ENCODE results near the gene LRMDA. TPM values are rescaled to one million over a fixed set of nuclear protein-coding genes. Genes with fewer than 3 reads are reported as not detected.

Gene LRMDA
- total and polyA plus RNA-seq, 4 donors: 12.1 to 40.8 (median 21.6) TPM

DNA sequence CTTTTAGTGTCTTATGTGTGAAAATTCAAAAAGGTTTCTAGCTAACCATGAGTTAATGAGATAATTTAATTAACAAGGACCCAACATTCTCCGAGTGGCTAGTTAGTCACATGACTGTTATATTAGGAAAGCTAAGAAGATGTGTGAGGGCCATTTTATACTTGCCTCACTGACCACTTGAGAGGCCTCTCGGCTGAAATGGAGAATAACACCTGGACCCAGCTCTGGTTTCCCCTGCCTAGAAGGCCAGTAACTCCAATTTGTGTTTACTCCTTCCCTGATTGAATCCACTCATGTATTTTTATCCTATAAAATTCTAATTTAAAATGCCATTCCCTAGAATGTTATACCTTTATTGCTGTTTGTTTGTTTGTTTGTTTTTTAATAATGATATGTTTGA lies 1115.0 kb downstream of the LRMDA start:
- 72 to 85% methylated on average over 2 of the region's 2 CpGs for WGBS, 2 donors
- TF ChIP-seq, protein P1, sequence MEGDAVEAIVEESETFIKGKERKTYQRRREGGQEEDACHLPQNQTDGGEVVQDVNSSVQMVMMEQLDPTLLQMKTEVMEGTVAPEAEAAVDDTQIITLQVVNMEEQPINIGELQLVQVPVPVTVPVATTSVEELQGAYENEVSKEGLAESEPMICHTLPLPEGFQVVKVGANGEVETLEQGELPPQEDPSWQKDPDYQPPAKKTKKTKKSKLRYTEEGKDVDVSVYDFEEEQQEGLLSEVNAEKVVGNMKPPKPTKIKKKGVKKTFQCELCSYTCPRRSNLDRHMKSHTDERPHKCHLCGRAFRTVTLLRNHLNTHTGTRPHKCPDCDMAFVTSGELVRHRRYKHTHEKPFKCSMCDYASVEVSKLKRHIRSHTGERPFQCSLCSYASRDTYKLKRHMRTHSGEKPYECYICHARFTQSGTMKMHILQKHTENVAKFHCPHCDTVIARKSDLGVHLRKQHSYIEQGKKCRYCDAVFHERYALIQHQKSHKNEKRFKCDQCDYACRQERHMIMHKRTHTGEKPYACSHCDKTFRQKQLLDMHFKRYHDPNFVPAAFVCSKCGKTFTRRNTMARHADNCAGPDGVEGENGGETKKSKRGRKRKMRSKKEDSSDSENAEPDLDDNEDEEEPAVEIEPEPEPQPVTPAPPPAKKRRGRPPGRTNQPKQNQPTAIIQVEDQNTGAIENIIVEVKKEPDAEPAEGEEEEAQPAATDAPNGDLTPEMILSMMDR (IDR thresholded peaks at IDR 0.05; ENCODE audit: control extremely low read depth, extremely low read depth): no peak

DNA sequence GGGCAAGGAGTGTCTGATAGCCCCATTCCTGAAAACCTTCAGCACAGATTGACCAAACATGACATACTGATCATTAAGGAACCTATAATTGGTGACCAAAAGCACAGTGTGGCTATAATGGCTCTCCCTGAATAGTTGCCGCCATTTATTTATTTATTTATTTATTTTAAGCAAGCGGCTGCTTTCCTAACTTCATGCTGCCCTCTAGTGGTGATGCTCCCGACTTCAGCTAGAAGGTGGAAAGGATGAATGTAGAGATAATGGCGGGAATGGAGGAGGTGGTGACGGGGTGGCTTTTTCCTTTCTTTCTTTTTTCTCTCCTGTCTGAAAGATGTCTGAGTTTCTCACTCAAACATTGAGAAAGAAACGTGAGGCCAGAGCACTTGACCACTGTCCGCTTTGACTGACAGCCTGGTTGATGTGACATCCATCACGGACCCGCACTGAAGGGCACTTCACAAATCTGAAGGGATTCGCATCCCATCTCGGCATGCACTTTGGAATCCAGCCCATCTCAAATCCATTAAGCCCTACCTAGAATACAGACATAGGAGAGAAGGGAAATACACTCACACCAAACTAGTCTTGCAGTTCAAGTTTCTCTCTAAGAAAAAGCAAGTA lies 1116.0 kb downstream of the LRMDA start:
- no peaks in the 10 kb centered on the region for H3K9me3 ChIP-seq (ENCODE audit: control insufficient read depth in 4 of 4, insufficient read depth in 3 of 4, low read length in 3 of 4)
- H3K36me3 ChIP-seq (ENCODE audit: control insufficient read depth in 4 of 4, insufficient read depth in 4 of 4, low read length in 4 of 4): no peaks in the 10 kb centered on the region
- WGBS, 2 donors: 31 to 33% methylated on average over 11 of the region's 11 CpGs
- H3K4me3 ChIP-seq: no peak overlapping the region
- ATAC-seq (ENCODE audit: insufficient read depth, low FRiP score): peak; percentile 52
- no peak overlapping the region for H3K27ac ChIP-seq (ENCODE audit: low read depth in 1 of 2, low read length in 1 of 2)
- TF ChIP-seq, protein P1 (IDR thresholded peaks at IDR 0.05; ENCODE audit: control extremely low read depth, extremely low read depth): peak; percentile 70
- H3K27me3 ChIP-seq (ENCODE audit: control insufficient read depth in 3 of 3, insufficient read depth in 3 of 3, low read length in 2 of 3): no peaks in the 10 kb centered on the region
- peaks cover 0 to 52% (median 15%) of the 10 kb centered on the region in 5 donors for H3K4me1 ChIP-seq (ENCODE audit: control insufficient read depth in 5 of 5, insufficient read depth in 5 of 5, low read length in 5 of 5)
- H3K9ac ChIP-seq (ENCODE audit: insufficient read depth in 1 of 2, low read length in 2 of 2): no peak overlapping the region
- DNase-seq: peak; percentile 82 to 91 (median 90)

More for the DNA sequence above, 1115.0 kb downstream of the LRMDA start:
- no peak overlapping the region for H3K4me3 ChIP-seq
- no peaks in the 10 kb centered on the region for H3K36me3 ChIP-seq (ENCODE audit: control insufficient read depth in 4 of 4, insufficient read depth in 4 of 4, low read length in 4 of 4)
- H3K9me3 ChIP-seq (ENCODE audit: control insufficient read depth in 4 of 4, insufficient read depth in 3 of 4, low read length in 3 of 4): no peaks in the 10 kb centered on the region
- DNase-seq: no peak
- H3K4me1 ChIP-seq (ENCODE audit: control insufficient read depth in 5 of 5, insufficient read depth in 5 of 5, low read length in 5 of 5): peaks cover 0 to 43% (median 15%) of the 10 kb centered on the region in 5 donors
- no peaks in the 10 kb centered on the region for H3K27me3 ChIP-seq (ENCODE audit: control insufficient read depth in 3 of 3, insufficient read depth in 3 of 3, low read length in 2 of 3)
- H3K27ac ChIP-seq (ENCODE audit: low read depth in 1 of 2, low read length in 1 of 2): no peak overlapping the region
- no peak for ATAC-seq (ENCODE audit: insufficient read depth, low FRiP score)
- no peak overlapping the region for H3K9ac ChIP-seq (ENCODE audit: insufficient read depth in 1 of 2, low read length in 2 of 2)

DNA sequence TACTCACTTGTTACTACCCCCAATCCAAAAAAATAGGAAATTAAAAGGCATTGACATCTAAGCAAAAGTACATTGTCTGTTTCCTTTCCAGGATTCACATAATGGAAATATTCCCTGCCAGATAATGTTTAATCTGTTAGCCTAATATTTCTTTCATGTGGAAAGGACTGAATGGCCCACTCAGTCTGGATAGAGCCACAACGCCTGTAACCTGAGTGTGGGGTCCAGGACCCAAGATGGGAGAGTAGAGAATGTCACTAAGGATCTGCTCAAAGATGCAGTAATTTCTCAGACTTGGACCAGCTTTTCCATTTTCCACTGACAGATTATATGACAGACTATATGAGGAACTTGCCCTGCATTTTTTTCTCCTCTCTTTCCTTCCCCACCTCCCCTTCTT lies 1117.3 kb downstream of the LRMDA start:
- H3K27ac ChIP-seq (ENCODE audit: low read depth in 1 of 2, low read length in 1 of 2): no peak overlapping the region
- ATAC-seq (ENCODE audit: insufficient read depth, low FRiP score) (no peak), DNase-seq (peak in 2 of 3 donors; percentile 31 to 44)
- H3K4me1 ChIP-seq (ENCODE audit: control insufficient read depth in 5 of 5, insufficient read depth in 5 of 5, low read length in 5 of 5): peaks cover 0 to 65% (median 20%) of the 10 kb centered on the region in 5 donors
- no peak overlapping the region for H3K4me3 ChIP-seq
- no peaks in the 10 kb centered on the region for H3K27me3 ChIP-seq (ENCODE audit: control insufficient read depth in 3 of 3, insufficient read depth in 3 of 3, low read length in 2 of 3)
- TF ChIP-seq, protein P1 (IDR thresholded peaks at IDR 0.05; ENCODE audit: control extremely low read depth, extremely low read depth): no peak
- no peaks in the 10 kb centered on the region for H3K9me3 ChIP-seq (ENCODE audit: control insufficient read depth in 4 of 4, insufficient read depth in 3 of 4, low read length in 3 of 4)
- 88% methylated on average over 1 of the region's 1 CpG for WGBS, 2 donors
- H3K36me3 ChIP-seq (ENCODE audit: control insufficient read depth in 4 of 4, insufficient read depth in 4 of 4, low read length in 4 of 4): no peaks in the 10 kb centered on the region
- H3K9ac ChIP-seq (ENCODE audit: insufficient read depth in 1 of 2, low read length in 2 of 2): no peak overlapping the region

Data from lung (tissue), 12 donors.